RPMI7951 (cell line): ENCODE data around the gene CDC42BPA. TPM values are rescaled to one million over a fixed set of nuclear protein-coding genes. Genes with fewer than 3 reads are reported as not detected.
A peak's percentile ranks its signal among the peaks of the same experiment; 100 is the strongest.

Source experiments
- DNase-seq: peaks from one replicate; pipeline ENCODE4 v3.0.0-alpha.2; 2012; ENCODE audit warnings: low read depth
- total RNA-seq: library from RNA; depleted of rRNA; stranded (reverse); fragments of >200 nt; shearing (Covaris generic); gene quantifications from 2 replicates; pipeline ENCODE4 v1.2.3, GENCODE V29; 2014

Gene CDC42BPA
- total RNA-seq, 1 experiment from 2014 or later = 25.8 TPM

DNA sequence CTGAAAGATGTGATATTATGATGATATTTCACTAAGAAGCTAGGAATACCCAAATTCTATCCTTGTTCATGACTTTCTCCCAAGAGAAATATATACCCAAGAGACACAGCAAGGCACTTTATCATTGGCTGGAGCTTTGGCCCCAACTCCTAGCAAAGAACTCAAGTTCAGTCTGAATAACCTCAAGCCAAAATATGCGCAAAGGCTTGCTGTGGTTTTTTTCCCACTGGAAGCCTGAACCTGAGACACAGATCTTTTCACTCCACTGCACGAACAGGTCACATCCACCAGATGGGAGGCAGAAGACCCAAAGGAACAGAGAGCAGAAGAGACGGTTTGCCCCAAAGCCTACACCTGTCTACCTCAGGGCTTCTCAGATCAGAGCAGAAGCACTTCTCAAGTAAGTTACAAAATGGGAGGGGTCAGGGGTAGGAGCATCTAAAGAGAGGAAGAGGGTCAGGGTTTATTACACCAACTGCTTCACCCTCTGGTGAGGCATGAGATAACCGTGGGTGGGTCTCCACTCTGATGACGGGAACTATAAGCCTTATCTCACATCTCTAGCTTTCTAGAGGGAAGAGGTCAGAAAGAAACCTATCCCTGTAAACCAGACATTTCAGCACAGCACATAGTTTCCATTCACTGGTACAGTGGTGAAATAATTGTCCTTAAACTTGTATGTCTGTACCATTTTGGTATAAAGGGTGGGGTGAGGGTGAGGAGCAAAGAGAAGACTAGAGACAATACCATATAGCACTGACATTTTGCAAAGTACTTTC, 17.1 kb upstream of the CDC42BPA start:
- no peak for DNase-seq

DNA sequence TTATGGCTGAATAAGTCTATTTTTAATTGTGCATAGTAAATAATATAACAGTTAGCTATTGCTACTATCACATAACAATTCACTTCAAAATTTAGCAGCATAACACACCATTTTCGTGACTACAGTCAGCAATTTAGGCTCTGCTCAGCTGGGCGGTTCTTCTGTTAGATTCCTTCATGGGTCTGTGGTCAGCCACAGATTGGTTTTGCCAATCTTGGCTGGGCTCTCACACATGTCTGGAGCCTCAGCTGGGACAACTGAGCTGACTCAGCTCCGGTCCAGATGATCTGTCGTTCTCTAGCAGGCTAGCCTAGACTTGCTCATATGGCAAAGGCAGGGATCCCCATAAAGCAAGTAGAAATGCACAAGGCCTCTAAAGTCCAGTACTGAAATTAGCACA, 15.1 kb upstream of the CDC42BPA start:
- DNase-seq = peak; percentile 66

GRCh38 chr1:227330279-227331076, 12.2 kb upstream of the CDC42BPA start:
- DNase-seq = no peak

GRCh38 chr1:227328405-227329019, 10.2 kb upstream of the CDC42BPA start:
- no peak for DNase-seq

DNA sequence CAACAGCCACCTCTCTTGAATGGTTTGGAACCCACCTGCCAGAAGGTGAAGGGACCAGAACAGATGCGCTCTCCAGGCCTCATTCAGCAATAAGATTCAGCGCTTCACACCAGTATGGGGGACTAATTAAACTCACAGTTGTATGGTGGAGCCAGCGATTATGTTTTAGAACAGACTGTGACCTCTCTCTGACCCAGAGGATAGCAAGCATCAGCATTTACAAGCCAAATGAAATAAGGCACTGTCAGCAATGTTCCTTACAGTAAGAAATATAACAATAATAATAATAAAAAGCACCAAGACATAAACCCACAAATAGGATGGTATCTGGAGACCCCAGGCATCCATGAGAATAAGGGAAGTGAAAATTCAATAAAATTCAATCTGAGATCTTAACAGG, 6.9 kb upstream of the CDC42BPA start:
- no peak for DNase-seq

DNA sequence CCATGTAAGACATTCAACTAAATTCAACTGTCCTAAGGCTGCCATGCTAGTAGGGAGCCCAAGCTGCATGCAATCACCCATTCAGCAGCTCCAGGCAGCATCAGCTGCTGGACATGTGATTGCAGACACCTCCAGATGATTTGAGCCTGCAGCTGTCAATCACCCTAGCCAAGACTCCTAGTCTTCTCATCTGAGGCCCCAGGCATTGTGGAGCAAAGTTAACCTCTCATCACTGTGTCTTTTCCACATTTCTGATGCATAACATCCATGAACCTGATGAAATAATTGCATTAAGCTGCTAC, 5.6 kb upstream of the CDC42BPA start:
- DNase-seq = no peak

DNA sequence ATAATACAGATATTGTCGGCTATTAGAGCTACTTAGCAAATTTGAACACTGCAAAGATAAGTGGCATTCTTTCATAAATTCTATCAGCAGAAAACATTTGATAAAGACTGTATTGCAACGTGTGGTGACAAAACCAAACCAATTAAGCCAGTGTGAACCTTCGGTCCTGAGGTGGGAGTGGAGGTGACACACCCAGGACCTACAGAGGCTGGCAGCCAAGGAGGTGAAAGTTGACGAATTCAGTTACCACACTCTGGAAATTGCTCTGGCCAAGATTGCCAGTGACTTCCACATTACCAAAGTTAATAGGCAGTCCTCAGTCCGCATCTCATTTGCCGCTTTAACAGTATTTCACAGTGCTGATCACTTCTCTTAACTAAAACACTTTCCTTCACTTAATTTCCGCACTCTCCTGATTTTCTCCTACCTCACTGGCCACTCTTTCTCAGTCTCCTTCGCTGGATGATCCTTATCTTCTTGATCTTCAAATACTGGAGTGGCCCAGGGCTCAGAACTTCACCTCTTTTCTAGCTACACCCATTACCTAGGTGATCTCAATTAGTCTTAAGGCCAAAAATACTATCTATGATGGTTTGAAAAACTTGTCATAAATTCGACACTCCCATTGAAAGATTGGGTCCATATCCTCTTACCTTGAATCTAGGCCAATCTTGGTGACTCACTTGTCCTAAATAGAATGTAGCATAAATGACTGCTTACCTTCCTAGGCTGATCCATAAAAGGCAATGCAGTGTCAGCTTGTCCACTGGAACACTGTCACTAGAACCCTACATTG, 5.1 kb upstream of the CDC42BPA start:
- no peak for DNase-seq

DNA sequence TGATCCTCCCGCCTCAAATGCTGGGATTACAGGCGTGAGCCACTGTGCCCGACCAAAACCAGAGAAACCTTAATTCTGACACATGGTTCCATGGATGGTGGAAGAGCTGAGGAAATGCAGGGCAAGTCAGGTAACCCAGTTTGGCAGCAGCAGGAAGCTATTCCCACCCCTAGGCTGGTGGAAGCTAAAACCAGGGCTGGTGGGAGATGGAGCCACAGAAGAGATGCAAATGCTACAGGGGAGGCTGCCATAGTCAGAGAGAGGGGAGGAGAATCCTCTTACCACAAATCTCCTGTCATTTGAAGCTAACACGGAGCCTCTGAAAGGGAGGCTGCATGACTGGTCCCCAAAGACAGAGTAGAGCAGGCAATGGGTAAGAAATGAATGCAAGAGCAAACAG, 4.1 kb upstream of the CDC42BPA start:
- DNase-seq = no peak

GRCh38 chr1:227321035-227321434, 2.7 kb upstream of the CDC42BPA start:
- no peak for DNase-seq

- DNase-seq = no peak
Measured at GRCh38 chr1:227320476-227320875, 2.2 kb upstream of the CDC42BPA start.

DNA sequence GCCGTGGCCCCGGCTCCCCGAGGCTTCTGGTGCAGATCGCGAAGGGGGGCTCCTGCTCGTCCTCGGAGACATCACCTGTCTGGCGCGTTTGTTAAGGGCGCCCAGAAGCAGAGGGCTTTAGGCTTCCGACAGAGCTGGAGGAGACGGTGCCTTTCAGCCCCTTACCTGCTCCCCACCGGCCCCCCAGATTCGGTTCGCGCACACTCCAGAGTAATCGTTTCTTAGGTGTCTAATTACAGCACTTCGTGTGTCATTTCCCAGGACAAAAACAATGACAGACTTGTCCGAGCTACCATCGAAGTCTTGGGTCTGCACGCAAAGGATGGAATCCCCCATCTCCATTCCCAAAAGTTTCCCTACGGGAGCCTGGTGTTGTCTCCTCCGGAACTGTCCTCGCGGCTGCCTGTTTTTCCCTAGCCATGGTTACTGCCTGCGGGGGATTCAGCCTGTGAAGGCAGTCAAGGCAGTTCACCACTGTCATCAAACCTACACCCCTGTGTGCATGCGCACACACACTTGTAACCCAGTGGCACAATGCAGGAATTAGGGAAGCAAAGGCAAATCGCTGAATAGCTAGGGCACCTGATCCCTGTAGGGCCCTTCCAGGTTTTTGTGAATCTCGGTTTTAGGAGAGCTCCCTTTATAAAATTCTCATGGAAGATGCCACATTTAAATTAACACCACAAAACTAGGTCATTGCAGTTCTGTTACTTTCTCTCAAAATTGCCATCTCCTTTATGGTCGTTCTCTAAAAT, 738 bp upstream of the CDC42BPA start:
- DNase-seq = peak; percentile 81

DNA sequence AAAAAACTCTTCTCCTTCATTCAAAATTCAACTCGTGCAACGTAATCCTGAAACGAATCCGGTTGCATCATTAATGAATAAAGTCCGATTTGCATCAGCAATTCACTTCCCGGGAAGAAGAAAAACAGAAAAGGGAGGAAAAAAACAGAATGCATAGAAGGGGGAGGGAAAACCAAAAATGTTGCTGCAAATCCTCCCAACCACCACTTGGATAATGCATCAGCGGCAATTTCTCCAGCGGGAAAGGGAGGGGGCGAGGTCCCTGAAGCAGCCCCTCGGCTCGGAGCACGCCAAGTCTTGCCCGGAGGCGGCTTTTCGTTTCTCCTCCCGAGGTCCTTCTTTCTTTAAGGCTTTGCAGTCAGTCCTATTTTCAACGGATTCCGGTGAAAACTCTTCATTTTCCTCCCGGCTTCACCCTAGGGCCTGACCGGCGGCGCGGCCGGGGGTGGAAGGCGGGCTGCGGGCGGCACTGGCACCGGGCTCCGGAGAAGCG, 723 bp downstream of the CDC42BPA start:
- peak; percentile 66 for DNase-seq

DNA sequence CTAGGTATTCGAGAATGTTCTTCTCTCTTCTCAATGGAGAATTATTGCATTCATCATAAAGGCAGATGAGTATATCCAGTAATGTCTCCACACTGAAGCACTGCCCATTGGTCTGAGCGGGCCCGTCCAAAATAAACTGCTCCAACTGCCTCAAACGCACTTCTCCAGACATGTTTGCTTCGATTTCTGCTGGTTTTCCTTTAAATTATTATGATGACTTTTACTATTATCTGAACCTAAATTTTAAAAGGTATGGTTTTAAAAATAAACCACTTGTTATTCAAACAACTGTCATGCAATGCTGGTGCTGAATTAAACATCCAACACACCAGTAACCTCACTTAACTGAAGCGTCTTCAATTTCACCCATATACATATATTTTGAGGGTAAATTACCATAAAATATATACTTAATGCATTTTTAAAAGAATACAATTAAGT, 1.3 kb downstream of the CDC42BPA start:
- peak; percentile 24 for DNase-seq

DNA sequence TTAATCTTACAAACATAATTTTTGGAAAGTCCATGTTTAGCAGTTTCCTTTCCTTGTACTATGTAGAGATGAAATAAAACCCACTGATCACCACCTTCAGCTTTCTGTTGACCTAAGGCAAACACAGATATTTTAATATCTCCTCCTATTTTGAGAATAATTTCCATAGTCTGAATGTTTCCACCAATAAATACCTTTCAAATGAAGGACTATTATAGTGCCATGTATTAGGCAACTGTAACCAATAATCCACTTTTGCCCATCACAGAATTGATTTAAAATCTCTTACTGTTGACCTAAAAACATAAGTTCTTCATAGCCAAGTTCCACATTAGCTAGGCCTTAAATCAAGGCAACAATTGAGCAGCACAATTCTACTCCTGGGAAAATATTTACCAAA, 1.8 kb downstream of the CDC42BPA start:
- no peak for DNase-seq

- peak; percentile 64 for DNase-seq
Measured at GRCh38 chr1:227315629-227316346, 2.5 kb downstream of the CDC42BPA start.

GRCh38 chr1:227314014-227314848, 4.1 kb downstream of the CDC42BPA start:
- no peak for DNase-seq

GRCh38 chr1:227312361-227313025, 5.8 kb downstream of the CDC42BPA start:
- no peak for DNase-seq

- no peak for DNase-seq
Measured at GRCh38 chr1:227311389-227312001, 6.8 kb downstream of the CDC42BPA start.
